ENCODE data around the gene SSBP2.
A peak's percentile ranks its signal among the peaks of the same experiment; 100 is the strongest.
"Not testable (repeated sequence)": the region's sequence is repeated elsewhere in the genome, so short reads cannot be mapped to it uniquely, and the experiment has no call there.

The SSBP2 gene

DNA sequence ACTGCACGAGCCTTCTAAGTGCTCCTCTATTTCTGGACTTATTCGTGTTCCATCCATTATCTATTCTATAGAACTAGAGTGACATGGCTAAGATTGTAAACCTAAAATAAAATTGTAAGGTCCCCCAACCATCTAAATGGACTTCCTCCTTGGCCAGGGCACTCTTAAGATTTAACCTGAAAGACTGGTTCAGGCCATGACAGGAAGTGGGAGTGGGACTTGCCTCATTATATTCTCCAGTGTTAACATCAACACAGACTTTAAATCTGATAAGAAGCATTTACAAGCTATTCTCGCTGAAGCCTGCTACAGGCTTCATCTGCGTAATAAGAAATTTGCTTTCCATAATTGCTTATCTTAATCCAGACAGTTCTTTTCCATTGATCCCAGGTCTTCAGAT lies 117.0 kb downstream of the SSBP2 start:
- no peak overlapping the region for H3K4me3 ChIP-seq (ENCODE audit: low read length)
- TF ChIP-seq, protein P1, sequence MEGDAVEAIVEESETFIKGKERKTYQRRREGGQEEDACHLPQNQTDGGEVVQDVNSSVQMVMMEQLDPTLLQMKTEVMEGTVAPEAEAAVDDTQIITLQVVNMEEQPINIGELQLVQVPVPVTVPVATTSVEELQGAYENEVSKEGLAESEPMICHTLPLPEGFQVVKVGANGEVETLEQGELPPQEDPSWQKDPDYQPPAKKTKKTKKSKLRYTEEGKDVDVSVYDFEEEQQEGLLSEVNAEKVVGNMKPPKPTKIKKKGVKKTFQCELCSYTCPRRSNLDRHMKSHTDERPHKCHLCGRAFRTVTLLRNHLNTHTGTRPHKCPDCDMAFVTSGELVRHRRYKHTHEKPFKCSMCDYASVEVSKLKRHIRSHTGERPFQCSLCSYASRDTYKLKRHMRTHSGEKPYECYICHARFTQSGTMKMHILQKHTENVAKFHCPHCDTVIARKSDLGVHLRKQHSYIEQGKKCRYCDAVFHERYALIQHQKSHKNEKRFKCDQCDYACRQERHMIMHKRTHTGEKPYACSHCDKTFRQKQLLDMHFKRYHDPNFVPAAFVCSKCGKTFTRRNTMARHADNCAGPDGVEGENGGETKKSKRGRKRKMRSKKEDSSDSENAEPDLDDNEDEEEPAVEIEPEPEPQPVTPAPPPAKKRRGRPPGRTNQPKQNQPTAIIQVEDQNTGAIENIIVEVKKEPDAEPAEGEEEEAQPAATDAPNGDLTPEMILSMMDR (conservative IDR thresholded peaks at IDR 0.05; ENCODE audit: low read depth, low read length), result no peak
- DNase-seq (ENCODE audit: low read depth), result no peak

DNA sequence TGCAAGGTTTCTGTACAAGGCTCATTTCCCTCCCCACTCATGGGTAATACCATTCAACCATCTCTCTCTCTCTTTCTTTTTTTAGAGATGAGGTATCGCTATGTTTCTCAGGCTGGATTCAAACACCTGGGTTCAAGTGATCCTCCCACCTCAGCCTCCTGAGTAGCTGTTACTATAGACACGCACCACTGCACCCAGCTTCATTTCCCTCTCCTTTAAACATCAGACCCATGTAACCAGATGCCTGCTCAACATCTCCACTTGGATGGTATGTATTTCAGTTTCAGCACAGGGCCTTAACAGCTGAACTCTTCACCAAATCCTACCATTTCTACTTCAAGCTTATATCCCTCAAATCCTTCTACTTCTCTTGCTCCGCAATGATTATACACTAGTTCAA lies 117.4 kb downstream of the SSBP2 start:
- no peak for DNase-seq (ENCODE audit: low read depth)
- TF ChIP-seq, protein P1 (conservative IDR thresholded peaks at IDR 0.05; ENCODE audit: low read depth, low read length), result no peak
- no peak overlapping the region for H3K4me3 ChIP-seq (ENCODE audit: low read length)

DNA sequence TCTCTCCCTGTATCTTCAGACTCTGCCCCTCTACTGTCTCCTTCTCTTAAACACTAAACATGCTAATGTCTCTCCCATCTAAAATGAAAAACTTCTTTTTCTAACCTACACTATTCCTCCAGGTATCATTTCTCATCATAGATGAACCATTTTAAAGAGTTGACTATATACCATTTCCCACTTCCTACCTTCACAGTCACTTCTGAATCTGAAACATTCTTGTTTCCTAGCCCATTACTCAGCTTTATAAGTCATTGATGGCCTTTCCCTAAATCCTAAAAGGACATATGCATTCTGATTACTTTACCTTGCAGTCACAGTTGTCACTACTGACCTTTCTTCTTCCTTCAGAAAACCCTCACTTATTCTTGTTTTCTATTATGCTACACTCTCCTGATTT lies 118.2 kb downstream of the SSBP2 start:
- TF ChIP-seq, protein P1 (conservative IDR thresholded peaks at IDR 0.05; ENCODE audit: low read depth, low read length), result no peak
- no peak for DNase-seq (ENCODE audit: low read depth)
- H3K4me3 ChIP-seq (ENCODE audit: low read length), result no peak overlapping the region

DNA sequence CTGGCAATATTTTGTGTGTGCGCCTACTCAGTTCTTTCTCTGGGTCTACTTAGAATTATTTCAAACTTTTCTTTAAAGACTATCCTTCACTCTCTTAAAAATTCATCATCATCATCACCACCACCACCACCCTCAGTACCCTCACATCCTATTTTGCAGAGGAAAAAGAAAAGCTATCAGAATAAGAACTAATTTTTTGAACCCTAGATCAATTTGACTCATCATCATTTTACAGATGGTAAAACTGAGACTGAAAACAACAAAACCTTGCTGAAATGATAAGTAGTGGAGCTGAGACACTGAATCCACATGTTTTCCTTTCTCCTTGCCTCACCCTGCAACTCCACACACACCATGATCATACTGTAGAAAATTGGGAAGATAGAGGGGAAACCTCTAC lies 119.3 kb downstream of the SSBP2 start:
- DNase-seq (ENCODE audit: low read depth), result no peak
- H3K4me3 ChIP-seq (ENCODE audit: low read length), result no peak overlapping the region
- TF ChIP-seq, protein P1 (conservative IDR thresholded peaks at IDR 0.05; ENCODE audit: low read depth, low read length), result no peak

DNA sequence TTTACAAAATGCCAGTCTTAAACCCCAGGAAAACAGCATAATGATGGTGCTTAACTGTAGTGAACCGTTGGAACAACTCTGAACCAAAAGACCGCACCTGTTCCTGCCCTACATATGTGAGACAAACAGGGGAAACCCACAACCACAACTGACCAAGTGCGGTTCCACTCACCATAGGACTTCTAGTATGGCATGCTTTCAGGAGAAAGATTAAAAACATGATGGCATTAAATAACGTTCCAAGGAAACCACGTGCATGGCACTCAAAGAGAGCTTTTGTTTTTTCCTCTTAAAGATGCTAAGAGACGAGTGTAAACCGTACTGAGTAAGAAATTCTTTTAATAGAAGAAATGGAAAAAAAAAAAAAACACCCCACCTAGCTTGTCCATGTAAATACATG lies 119.8 kb downstream of the SSBP2 start:
- TF ChIP-seq, protein P1 (conservative IDR thresholded peaks at IDR 0.05; ENCODE audit: low read depth, low read length), result no peak
- DNase-seq (ENCODE audit: low read depth), result peak; percentile 63

DNA sequence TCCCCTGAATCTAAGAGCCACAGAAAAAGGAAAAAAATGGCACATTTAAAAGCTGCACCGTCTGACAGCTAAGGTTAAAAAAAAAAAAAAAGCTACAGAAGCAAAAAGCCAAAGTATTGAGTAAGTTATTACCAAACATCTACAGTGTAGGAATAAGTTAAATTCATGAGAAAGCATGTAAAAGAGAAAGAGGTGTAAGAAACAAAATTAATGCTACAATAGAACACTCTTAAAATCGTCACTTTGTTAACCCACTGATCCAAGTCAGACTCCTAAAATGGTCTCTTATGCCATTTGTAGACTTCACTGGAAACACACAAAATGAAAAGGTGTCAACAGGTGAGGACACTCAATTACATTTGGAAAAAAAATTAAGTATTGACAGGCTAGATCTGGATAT lies 120.2 kb downstream of the SSBP2 start:
- no peak overlapping the region for H3K4me3 ChIP-seq (ENCODE audit: low read length)
- DNase-seq (ENCODE audit: low read depth), result no peak
- TF ChIP-seq, protein P1 (conservative IDR thresholded peaks at IDR 0.05; ENCODE audit: low read depth, low read length), result no peak

More for the DNA sequence above, 119.8 kb downstream of the SSBP2 start:
- H3K4me3 ChIP-seq (ENCODE audit: low read length), result no peak overlapping the region

DNA sequence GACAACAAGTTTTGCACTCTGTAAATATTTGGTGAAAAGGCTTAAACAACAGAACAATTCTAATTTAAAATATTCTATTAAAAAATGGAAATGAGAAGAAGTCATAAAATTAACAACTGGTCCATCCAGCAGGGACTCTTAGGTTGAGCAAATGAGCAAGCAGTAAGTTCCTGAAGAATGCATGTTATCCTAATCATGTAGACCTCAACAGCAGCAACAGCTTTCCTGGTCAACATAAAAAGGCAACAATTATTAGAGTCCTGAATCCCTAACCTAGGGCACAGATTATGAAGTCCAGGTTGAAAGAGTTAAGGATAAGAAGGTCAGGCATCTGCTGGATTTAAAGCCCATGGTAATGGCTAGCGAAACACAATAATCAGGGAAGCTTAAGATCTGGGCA lies 120.9 kb downstream of the SSBP2 start:
- no peak overlapping the region for H3K4me3 ChIP-seq (ENCODE audit: low read length)
- TF ChIP-seq, protein P1 (conservative IDR thresholded peaks at IDR 0.05; ENCODE audit: low read depth, low read length), result no peak
- DNase-seq (ENCODE audit: low read depth), result peak; percentile 37

DNA sequence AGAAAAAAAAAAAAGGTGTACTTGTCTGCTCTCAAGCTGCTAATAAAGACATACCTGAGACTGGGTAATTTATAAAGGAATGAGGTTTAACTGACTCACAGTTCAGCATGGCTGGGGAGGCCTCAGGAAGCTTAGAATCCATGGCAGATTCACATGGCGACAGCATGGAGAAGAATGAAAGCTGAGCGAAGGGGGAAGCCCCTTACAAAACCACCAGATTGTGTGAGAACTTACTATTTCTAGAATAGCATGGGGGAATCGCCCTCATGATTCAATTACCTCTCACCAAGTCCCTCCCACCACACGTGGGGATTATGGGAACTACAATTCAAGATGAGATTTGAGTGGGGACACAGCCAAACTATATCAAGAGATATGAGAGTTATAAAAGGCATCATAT lies 122.8 kb downstream of the SSBP2 start:
- not testable (repeated sequence) for H3K4me3 ChIP-seq (ENCODE audit: low read length); DNase-seq (ENCODE audit: low read depth)
